GM12878 (cell line): ENCODE data around the gene CYTIP. TPM values are rescaled to one million over a fixed set of nuclear protein-coding genes. Genes with fewer than 3 reads are reported as not detected.

Source experiments
- CEBPZ ChIP-seq: fragments of 150-350 bp; IDR thresholded peaks from 2 replicates; pipeline ENCODE4 v1.6.1; 2016; ENCODE audit warnings: low read depth, low read length
- CHD1 ChIP-seq: IDR thresholded peaks from 2 replicates; pipeline ENCODE4 v1.6.1; 2012; ENCODE audit warnings: low read depth, low read length, improper control_type of control experiment
- CREM ChIP-seq: IDR thresholded peaks from 2 replicates; pipeline ENCODE4 v1.6.1; 2014; ENCODE audit warnings: antibody characterized with exemption, low read depth
- DPF2 ChIP-seq: fragments of 450-650 bp; IDR thresholded peaks from 2 replicates; pipeline ENCODE4 v1.6.1; 2017; ENCODE audit warnings: mild to moderate bottlenecking
- EED ChIP-seq: sonication (generic); IDR thresholded peaks from 2 replicates; pipeline ENCODE4 v1.6.1; 2016; ENCODE audit warnings: antibody characterized with exemption, low read depth
- ELK1 ChIP-seq: IDR thresholded peaks from 2 replicates; pipeline ENCODE4 v1.6.1; 2012; ENCODE audit warnings: low read depth, low read length, improper control_type of control experiment
- HCFC1 ChIP-seq: fragments of 150-350 bp; IDR thresholded peaks from 2 replicates; pipeline ENCODE4 v1.6.1; 2014; ENCODE audit warnings: low read length
- KAT2A ChIP-seq: conservative IDR thresholded peaks from 2 replicates; pipeline ENCODE4 v1.6.1; 2011; ENCODE audit warnings: low read depth, low read length; ENCODE audit not compliant: control insufficient read depth
- NFIC ChIP-seq: IDR thresholded peaks from 2 replicates; pipeline ENCODE4 v1.6.1; 2012; ENCODE audit warnings: low read depth, mild to moderate bottlenecking, inconsistent platforms, low read length, moderate library complexity
- NFYB ChIP-seq: IDR thresholded peaks from 2 replicates; pipeline ENCODE4 v1.6.1; 2011; ENCODE audit warnings: low read depth, mild to moderate bottlenecking, low read length, improper control_type of control experiment, moderate library complexity; ENCODE audit not compliant: insufficient read depth
- PAX5 ChIP-seq: IDR thresholded peaks from 2 replicates; pipeline ENCODE4 v1.6.1; 2011; ENCODE audit warnings: low read depth, low read length, borderline replicate concordance
- RELB ChIP-seq: fragments of 450-650 bp; IDR thresholded peaks from 2 replicates; pipeline ENCODE4 v1.6.1; 2017; ENCODE audit warnings: low read depth, mild to moderate bottlenecking, moderate library complexity
- SPI1 ChIP-seq: IDR thresholded peaks from 2 replicates; pipeline ENCODE4 v1.6.1; 2011; ENCODE audit warnings: low read depth, mild to moderate bottlenecking, low read length, moderate library complexity, borderline replicate concordance; ENCODE audit not compliant: insufficient read depth
- SREBF1 ChIP-seq: IDR thresholded peaks from 2 replicates; pipeline ENCODE4 v1.6.1; 2012; ENCODE audit warnings: mild to moderate bottlenecking, low read length
- STAT3 ChIP-seq: IDR thresholded peaks from 2 replicates; pipeline ENCODE4 v1.6.1; 2011; ENCODE audit warnings: low read depth, low read length, improper control_type of control experiment
- TCF3 ChIP-seq: IDR thresholded peaks from 2 replicates; pipeline ENCODE4 v1.6.1; 2012; ENCODE audit warnings: low read depth, mild to moderate bottlenecking, low read length, borderline replicate concordance; ENCODE audit not compliant: insufficient read depth
- ZBTB40 ChIP-seq: fragments of 450-650 bp; IDR thresholded peaks from 2 replicates; pipeline ENCODE4 v1.6.1; 2016; ENCODE audit warnings: mild to moderate bottlenecking, moderate library complexity, borderline replicate concordance
- polyA plus RNA-seq, 11 experiments: library from polyadenylated mRNA; depleted of rRNA in 4 of 11; unstranded in 6 of 11; stranded (reverse) in 5 of 11; fragments of >200 nt; fragmentation: Nextera tagmentation in 4 of 11; fragmentation: Illumina TruSeq in 1 of 11; extraction: Ambion mirVana in 4 of 11; extraction: Trizol in 1 of 11; gene quantifications; 1 replicate in 1 of 11; 2 replicates in 10 of 11; pipeline versions ENCODE4 v1.2.1 to v1.2.3, GENCODE V29; 2011 to 2016; ENCODE audit warnings: inconsistent platforms in 2 of 11, missing spikeins in 2 of 11, low read depth in 1 of 11
- total RNA-seq, 4 experiments: library from RNA; depleted of rRNA in 3 of 4; stranded (reverse); fragments of >200 nt in 3 of 4; fragmentation: Illumina TruSeq in 1 of 4; extraction: Trizol in 1 of 4; gene quantifications; 2 replicates each; pipeline versions ENCODE4 v1.2.1 to v1.2.3, GENCODE V29; 2013 to 2021

The CYTIP gene
- total and polyA plus RNA-seq, 10 of the 15 experiments (the other 5 are each of a cell fraction or from before 2014, with no cell fraction given), result 55.1 to 178 (median 73.4) TPM

GRCh38 chr2:157404363-157404762, 39.5 kb downstream of the CYTIP start (continued):
- TF ChIP-seq ZBTB40, result no peak
- no peak for TF ChIP-seq NFYB
- TF ChIP-seq ELK1, result no peak
- no peak for TF ChIP-seq CHD1
- TF ChIP-seq CREM, result peak; percentile 84
- TF ChIP-seq PAX5, result peak; percentile 98
- peak; percentile 88 for TF ChIP-seq DPF2
- TF ChIP-seq HCFC1, result no peak
- TF ChIP-seq KAT2A, result no peak
- TF ChIP-seq STAT3, result no peak
- TF ChIP-seq NFIC, result peak; percentile 94
- TF ChIP-seq EED, result peak; percentile 64
- no peak for TF ChIP-seq CEBPZ
- peak; percentile 73; the same call in 1 of the 2 replicates for TF ChIP-seq SPI1
- TF ChIP-seq SREBF1, result no peak
- peak; percentile 59; the same call in 1 of the 2 replicates for TF ChIP-seq TCF3
- TF ChIP-seq RELB, result peak; percentile 89
